PFSK-1 (cell line): ENCODE data around the gene C5orf63.

Experiments used
- POLR2AphosphoS5 ChIP-seq: IDR thresholded peaks from 2 replicates; pipeline ENCODE4 v1.6.1; 2012; ENCODE audit warnings: low read depth, mild to moderate bottlenecking, control low read depth, low read length, moderate library complexity
- REST ChIP-seq, 2 experiments: IDR thresholded peaks; 2 replicates each; pipeline versions ENCODE4 v1.6.1 to v1.8.0; 2011 to 2012; ENCODE audit warnings: low read depth in 2 of 2, low read length in 2 of 2, control low read depth in 1 of 2, inconsistent platforms in 1 of 2, mild to moderate bottlenecking in 1 of 2, moderate library complexity in 1 of 2; ENCODE audit not compliant: insufficient read depth in 1 of 2
- SIN3A ChIP-seq: IDR thresholded peaks from 2 replicates; pipeline ENCODE4 v1.6.1; 2012; ENCODE audit warnings: mild to moderate bottlenecking, low read length, moderate library complexity, borderline replicate concordance; ENCODE audit not compliant: insufficient read depth
- TAF1 ChIP-seq: IDR thresholded peaks from 2 replicates; pipeline ENCODE4 v1.6.1; 2012; ENCODE audit warnings: low read length, control low read depth, borderline replicate concordance; ENCODE audit not compliant: insufficient read depth

DNA sequence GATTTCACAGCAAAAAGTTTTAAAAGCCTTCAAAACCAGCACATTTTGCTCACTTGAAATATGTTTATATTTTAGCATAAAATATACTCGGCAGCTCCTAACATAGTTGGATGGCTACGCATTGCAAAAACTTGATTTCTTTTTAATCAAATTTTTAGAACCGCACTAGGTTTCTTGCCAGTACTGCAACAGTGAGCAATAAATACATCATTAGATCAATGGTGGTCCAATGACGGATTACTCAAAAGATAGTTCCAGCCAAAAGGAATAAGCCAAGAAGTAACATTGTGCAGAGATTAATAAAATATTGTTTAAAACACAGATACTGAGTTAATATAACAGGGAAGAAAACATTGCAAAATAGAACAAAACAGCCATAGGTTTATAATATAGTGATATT is 48.5 kb downstream of the C5orf63 start:
- TF ChIP-seq POLR2AphosphoS5 (no peak), SIN3A (no peak), TAF1 (no peak), REST (IDR thresholded peaks at IDR 0.05; ENCODE audit: insufficient read depth in 1 of 2, low read depth in 2 of 2, low read length in 2 of 2) (no peak)
